Measurements from ENCODE around the gene RAPGEF2. TPM values are rescaled to one million over a fixed set of nuclear protein-coding genes. Genes with fewer than 3 reads are reported as not detected.
"Not testable (repeated sequence)": the region's sequence is repeated elsewhere in the genome, so short reads cannot be mapped to it uniquely, and the experiment has no call there.

Gene RAPGEF2
- total RNA-seq, 1 donor from 2014 or later, result 37.5 TPM

GRCh38 chr4:159098482-159099127 lies 4.3 kb upstream of the RAPGEF2 start:
- DNase-seq (ENCODE audit: low spot score), result no peak

GRCh38 chr4:159101988-159102621 lies 774 bp upstream of the RAPGEF2 start:
- DNase-seq (ENCODE audit: low spot score), result no peak

- peak; percentile 91 for DNase-seq (ENCODE audit: low spot score)
These were observed 608 bp downstream of the RAPGEF2 start for GRCh38 chr4:159103384-159103990.

GRCh38 chr4:159104694-159105414 lies 2.0 kb downstream of the RAPGEF2 start:
- DNase-seq (ENCODE audit: low spot score), result no peak

- no peak for DNase-seq (ENCODE audit: low spot score)
These were observed 2.9 kb downstream of the RAPGEF2 start for GRCh38 chr4:159105761-159106243.

- DNase-seq (ENCODE audit: low spot score), result no peak
These were observed 3.8 kb downstream of the RAPGEF2 start for GRCh38 chr4:159106636-159107035.

- no peak for DNase-seq (ENCODE audit: low spot score)
These were observed 4.5 kb downstream of the RAPGEF2 start for GRCh38 chr4:159107203-159107925.

- DNase-seq (ENCODE audit: low spot score), result no peak
These were observed 5.2 kb downstream of the RAPGEF2 start for GRCh38 chr4:159108124-159108523.

GRCh38 chr4:159110961-159111360 lies 8.1 kb downstream of the RAPGEF2 start:
- DNase-seq (ENCODE audit: low spot score), result no peak

- no peak for DNase-seq (ENCODE audit: low spot score)
These were observed 8.5 kb downstream of the RAPGEF2 start for GRCh38 chr4:159111416-159111815.

- not testable (repeated sequence) for DNase-seq (ENCODE audit: low spot score)
These were observed 10.5 kb downstream of the RAPGEF2 start for GRCh38 chr4:159113366-159113765.

GRCh38 chr4:159116098-159116497 lies 13.2 kb downstream of the RAPGEF2 start:
- DNase-seq (ENCODE audit: low spot score), result not testable (repeated sequence)

GRCh38 chr4:159116693-159117092 lies 13.8 kb downstream of the RAPGEF2 start:
- not testable (repeated sequence) for DNase-seq (ENCODE audit: low spot score)

GRCh38 chr4:159117564-159117963 lies 14.7 kb downstream of the RAPGEF2 start:
- DNase-seq (ENCODE audit: low spot score), result no peak

GRCh38 chr4:159117968-159118367 lies 15.1 kb downstream of the RAPGEF2 start:
- no peak for DNase-seq (ENCODE audit: low spot score)

GRCh38 chr4:159121371-159121770 lies 18.5 kb downstream of the RAPGEF2 start:
- no peak for DNase-seq (ENCODE audit: low spot score)

- no peak for DNase-seq (ENCODE audit: low spot score)
These were observed 23.8 kb downstream of the RAPGEF2 start for GRCh38 chr4:159126716-159127115.

- DNase-seq (ENCODE audit: low spot score), result no peak
These were observed 25.1 kb downstream of the RAPGEF2 start for GRCh38 chr4:159127745-159128518.

- DNase-seq (ENCODE audit: low spot score), result no peak
These were observed 27.1 kb downstream of the RAPGEF2 start for GRCh38 chr4:159129814-159130550.

- no peak for DNase-seq (ENCODE audit: low spot score)
These were observed 28.7 kb downstream of the RAPGEF2 start for GRCh38 chr4:159131564-159131963.
